Endothelial cell of umbilical vein (primary cell): ENCODE measurements around the gene ELF3. TPM values are rescaled to one million over a fixed set of nuclear protein-coding genes. Genes with fewer than 3 reads are reported as not detected.

Source experiments
- BruUV-seq: library from RNA; stranded (reverse); fragments of 400-500 nt; replicated peaks from 2 replicates; lab custom pipeline; 2021; lab: Mats Ljungman, UMichigan
- CTCF ChIA-PET: fragments of 300-600, 350-600 bp; sonication (Branson Sonifier 250); formaldehyde crosslinking; loops from one replicate; lab custom pipeline; 2021; ENCODE audit warnings: antibody characterized with exemption, inconsistent platforms; lab: Charles Lee
- POLR2A ChIA-PET: fragments of 300-600, 350-600 bp; sonication (Branson Sonifier 250); formaldehyde crosslinking; loops from one replicate; lab custom pipeline; 2021; ENCODE audit warnings: antibody characterized with exemption, inconsistent platforms; lab: Charles Lee
- DNase-seq: peaks from one replicate; pipeline ENCODE4 v3.0.0-alpha.2; 2011; ENCODE audit warnings: low read depth, low spot score
- FAIRE-seq: peaks from 2 replicates; lab custom pipeline; 2011; peaks lifted over from hg19 to GRCh38; lab: Jason Lieb, UNC
- H2AFZ ChIP-seq: 2 replicates; pipeline ENCODE4 v1.6.0; 2012; ENCODE audit warnings: low read depth, low read length, control low read depth, inconsistent platforms
- H3K27ac ChIP-seq: 2 replicates; pipeline ENCODE4 v1.5.1; 2011; ENCODE audit warnings: low read depth, mild to moderate bottlenecking, control low read depth, low read length, moderate library complexity; ENCODE audit not compliant: insufficient read depth
- H3K27me3 ChIP-seq, 2 experiments: 2 replicates each; pipeline versions ENCODE4 v1.6.0 to v1.6.1; 2011; ENCODE audit warnings: low read length in 2 of 2, mixed read lengths in 1 of 2; ENCODE audit not compliant: control insufficient read depth in 2 of 2, insufficient read depth in 2 of 2
- H3K36me3 ChIP-seq, 2 experiments: 2 replicates in 1 of 2; 3 replicates in 1 of 2; pipeline ENCODE4 v1.5.1; 2011; ENCODE audit warnings: low read length in 2 of 2, mild to moderate bottlenecking in 1 of 2, moderate library complexity in 1 of 2; ENCODE audit not compliant: control insufficient read depth in 2 of 2, insufficient read depth in 2 of 2; ENCODE audit errors: extremely low read depth in 1 of 2
- H3K4me1 ChIP-seq: 3 replicates; pipeline ENCODE4 v1.5.1; 2011; ENCODE audit warnings: mild to moderate bottlenecking, low read length; ENCODE audit not compliant: control insufficient read depth, insufficient read depth; ENCODE audit errors: extremely low read depth
- H3K4me2 ChIP-seq: 2 replicates; pipeline ENCODE4 v1.6.1; 2011; ENCODE audit warnings: low read length, control low read depth, mixed read lengths; ENCODE audit not compliant: insufficient read depth
- H3K4me3 ChIP-seq, 3 experiments: fragments of 200-600 bp in 1 of 3; sonication (generic), shearing (Covaris generic) in 1 of 3; replicated peaks in 1 of 3; 2 replicates each; pipeline ENCODE4 v1.5.1; 2011 to 2016; ENCODE audit warnings: control low read depth in 3 of 3, low read length in 3 of 3, mild to moderate bottlenecking in 2 of 3, inconsistent platforms in 1 of 3, low read depth in 1 of 3, moderate library complexity in 1 of 3; ENCODE audit not compliant: insufficient read depth in 1 of 3
- H3K79me2 ChIP-seq: 2 replicates; pipeline ENCODE4 v1.6.0; 2012; ENCODE audit warnings: low read length, inconsistent platforms; ENCODE audit not compliant: control insufficient read depth, insufficient read depth
- H3K9ac ChIP-seq: replicated peaks from 2 replicates; pipeline ENCODE3; 2011; ENCODE audit warnings: low read length, control low read depth; ENCODE audit not compliant: insufficient read depth; ENCODE audit errors: extremely low read depth
- H3K9me1 ChIP-seq: replicated peaks from 3 replicates; pipeline ENCODE4 v1.6.0; 2011; ENCODE audit warnings: mild to moderate bottlenecking, low read length; ENCODE audit not compliant: control insufficient read depth, insufficient read depth; ENCODE audit errors: extremely low read depth
- H3K9me3 ChIP-seq: replicated peaks from 2 replicates; pipeline ENCODE4 v1.5.1; 2012; ENCODE audit warnings: low read length, inconsistent platforms; ENCODE audit not compliant: control insufficient read depth, insufficient read depth
- H4K20me1 ChIP-seq: replicated peaks from 2 replicates; pipeline ENCODE3; 2011; ENCODE audit warnings: mild to moderate bottlenecking, low read length; ENCODE audit not compliant: control insufficient read depth, insufficient read depth; ENCODE audit errors: extremely low read depth
- EZH2 ChIP-seq: IDR thresholded peaks from 2 replicates; pipeline ENCODE4 v1.6.1; 2012; ENCODE audit warnings: borderline replicate concordance, low read depth, mild to moderate bottlenecking, moderate library complexity, low read length, inconsistent platforms; ENCODE audit not compliant: severe bottlenecking
- FOS ChIP-seq: IDR thresholded peaks from 2 replicates; pipeline ENCODE4 v1.6.1; 2011; ENCODE audit warnings: mild to moderate bottlenecking, low read length, moderate library complexity, borderline replicate concordance; ENCODE audit not compliant: insufficient read depth
- GATA2 ChIP-seq: IDR thresholded peaks from 2 replicates; pipeline ENCODE4 v1.7.0; 2011; ENCODE audit warnings: low read depth, mild to moderate bottlenecking, moderate library complexity, mixed read lengths, low read length; ENCODE audit not compliant: insufficient read length, insufficient read depth
- JUN ChIP-seq: IDR thresholded peaks from 2 replicates; pipeline ENCODE4 v1.6.1; 2011; ENCODE audit warnings: borderline replicate concordance, low read depth; ENCODE audit not compliant: insufficient read length, insufficient read depth
- MYC ChIP-seq: IDR thresholded peaks from one replicate; pipeline ENCODE4 v1.6.1; 2011; ENCODE audit warnings: mild to moderate bottlenecking, low read depth, low read length
- POLR2A ChIP-seq: IDR thresholded peaks from 2 replicates; pipeline ENCODE4 v1.6.1; 2012; ENCODE audit warnings: low read depth, mild to moderate bottlenecking, control low read depth, low read length
- POLR2AphosphoS5 ChIP-seq: IDR thresholded peaks from 2 replicates; pipeline ENCODE4 v1.6.1; 2012; ENCODE audit warnings: low read depth, mild to moderate bottlenecking, control low read depth, low read length, moderate library complexity; ENCODE audit not compliant: insufficient read depth
- dilution Hi-C: fragments of 300-500 bp; cut with MboI; formaldehyde crosslinking; loops from one replicate; pipeline ENCODE4 v1.15.0; 2019; ENCODE audit warnings: low sequenced_read_pairs; ENCODE audit not compliant: extremely low pct_ligation_motif_present
- intact Hi-C: fragments of 100-400 bp; cut with micrococcal nuclease; formaldehyde crosslinking; loops from one replicate; pipeline ENCODE4 v1.10.0; 2022
- polyA plus RNA-seq, 4 experiments: library from polyadenylated mRNA; depleted of rRNA in 3 of 4; stranded (reverse) in 3 of 4; unstranded in 1 of 4; fragments of >200 nt; gene quantifications; 2 replicates each; pipeline versions ENCODE4 v1.2.1 to v1.2.3, GENCODE V29; 2011 to 2012; ENCODE audit warnings: missing spikeins in 1 of 4
- total RNA-seq: library from RNA; stranded (reverse); gene quantifications from 2 replicates; pipeline ENCODE4 v1.2.3, GENCODE V29; 2021
- TF ChIP-seq, protein P1 (sequence below), 2 donors: IDR thresholded peaks; 1 replicate in 1 of 2; 2 replicates in 1 of 2; pipeline ENCODE4 v1.5.1; 2011; ENCODE audit warnings: low read length in 2 of 2, mild to moderate bottlenecking in 2 of 2, moderate library complexity in 2 of 2, control low read depth in 1 of 2, inconsistent platforms in 1 of 2, low read depth in 1 of 2; ENCODE audit not compliant: insufficient read depth in 1 of 2; ENCODE audit errors: extremely low read depth in 1 of 2
- TF ChIP-seq, protein P2 (sequence below): IDR thresholded peaks from 2 replicates; pipeline ENCODE4 v1.6.1; 2011; ENCODE audit not compliant: insufficient read depth, insufficient read length

ELF3 gene
- total and polyA plus RNA-seq, 2 donors (not counting 3 experiments of a cell fraction or from before 2014, with no cell fraction given) = 0.07 to 0.29 TPM

DNA sequence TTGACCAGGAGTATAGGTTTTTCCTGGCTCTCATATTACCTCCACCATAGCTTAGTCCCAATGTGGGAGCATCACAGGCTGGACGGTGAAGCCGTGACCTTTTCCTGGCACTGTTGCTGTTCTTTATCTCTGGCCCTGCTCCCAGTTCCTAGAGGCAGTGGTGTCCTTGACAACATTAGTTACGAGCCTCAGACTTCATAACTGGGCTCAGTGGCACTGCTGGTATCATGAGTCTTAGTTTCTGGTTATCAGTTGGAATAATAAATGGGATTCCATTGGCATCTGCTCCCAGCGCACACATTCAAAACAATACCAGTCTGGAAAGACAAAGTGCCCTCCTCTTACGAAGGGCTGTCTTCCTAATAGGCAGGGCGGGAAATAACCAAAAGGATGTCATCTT lies 20.0 kb upstream of the ELF3 start:
- H2AFZ ChIP-seq = no peak overlapping the region
- intact Hi-C loops = no loop called here
- FAIRE-seq (no peak), DNase-seq (peak; percentile 19)
- H3K4me2 ChIP-seq = no peak overlapping the region
- no peak overlapping the region for H3K9ac ChIP-seq
- H4K20me1 ChIP-seq = no peaks in the 10 kb centered on the region
- BruUV-seq = no TSS peak
- no peak overlapping the region for H3K4me3 ChIP-seq
- POLR2A ChIA-PET = no interaction called here
- no peak overlapping the region for H3K27ac ChIP-seq
- H3K4me1 ChIP-seq = no peaks in the 10 kb centered on the region
- CTCF ChIA-PET = interaction anchor here (2.4 kb wide), 1 partner anchor 10 kb away, joined by 12 read pairs; no protein-coding TSS in a partner anchor
- peaks cover 5 to 10% of the 10 kb centered on the region in 2 experiments for H3K36me3 ChIP-seq
- peaks cover 3% of the 10 kb centered on the region for H3K79me2 ChIP-seq
- H3K9me1 ChIP-seq = no peaks in the 10 kb centered on the region
- TF ChIP-seq GATA2 (no peak), MYC (no peak), POLR2A (no peak), JUN (no peak), FOS (no peak), POLR2AphosphoS5 (no peak), EZH2 (no peak)
- TF ChIP-seq, protein P1, sequence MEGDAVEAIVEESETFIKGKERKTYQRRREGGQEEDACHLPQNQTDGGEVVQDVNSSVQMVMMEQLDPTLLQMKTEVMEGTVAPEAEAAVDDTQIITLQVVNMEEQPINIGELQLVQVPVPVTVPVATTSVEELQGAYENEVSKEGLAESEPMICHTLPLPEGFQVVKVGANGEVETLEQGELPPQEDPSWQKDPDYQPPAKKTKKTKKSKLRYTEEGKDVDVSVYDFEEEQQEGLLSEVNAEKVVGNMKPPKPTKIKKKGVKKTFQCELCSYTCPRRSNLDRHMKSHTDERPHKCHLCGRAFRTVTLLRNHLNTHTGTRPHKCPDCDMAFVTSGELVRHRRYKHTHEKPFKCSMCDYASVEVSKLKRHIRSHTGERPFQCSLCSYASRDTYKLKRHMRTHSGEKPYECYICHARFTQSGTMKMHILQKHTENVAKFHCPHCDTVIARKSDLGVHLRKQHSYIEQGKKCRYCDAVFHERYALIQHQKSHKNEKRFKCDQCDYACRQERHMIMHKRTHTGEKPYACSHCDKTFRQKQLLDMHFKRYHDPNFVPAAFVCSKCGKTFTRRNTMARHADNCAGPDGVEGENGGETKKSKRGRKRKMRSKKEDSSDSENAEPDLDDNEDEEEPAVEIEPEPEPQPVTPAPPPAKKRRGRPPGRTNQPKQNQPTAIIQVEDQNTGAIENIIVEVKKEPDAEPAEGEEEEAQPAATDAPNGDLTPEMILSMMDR (IDR thresholded peaks at IDR 0.05; ENCODE audit: extremely low read depth in 1 of 2, insufficient read depth in 1 of 2, low read depth in 1 of 2, low read length in 2 of 2) = no peak
- TF ChIP-seq, protein P2, sequence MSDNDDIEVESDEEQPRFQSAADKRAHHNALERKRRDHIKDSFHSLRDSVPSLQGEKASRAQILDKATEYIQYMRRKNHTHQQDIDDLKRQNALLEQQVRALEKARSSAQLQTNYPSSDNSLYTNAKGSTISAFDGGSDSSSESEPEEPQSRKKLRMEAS = no peak
- H3K27me3 ChIP-seq = no peaks in the 10 kb centered on the region
- dilution Hi-C loops = no loop called here
- H3K9me3 ChIP-seq = no peaks in the 10 kb centered on the region
